A549 (cell line): ENCODE data around the gene BRAT1. TPM values are rescaled to one million over a fixed set of nuclear protein-coding genes. Genes with fewer than 3 reads are reported as not detected.

ENCODE experiments used
- ATAC-seq, 2 experiments: fragments of 200-7000 bp in 1 of 2; fragments of >200 bp in 1 of 2; cut with Nextera tagmentation in 1 of 2; cut with Tn5 transposase in 1 of 2; 3 replicates each; pipeline versions ENCODE4 v1.8.0 to v1.9.1; 2018 to 2020; ENCODE audit warnings: mild to moderate bottlenecking in 1 of 2, moderate library complexity in 1 of 2
- CTCF ChIA-PET: fragments of 300-600 bp; sonication (Branson Sonifier 250); formaldehyde crosslinking; extraction: SDS; loops from one replicate; lab custom pipeline; 2021; ENCODE audit warnings: antibody characterized with exemption, inconsistent platforms; lab: Yijun Ruan, JAX
- POLR2A ChIA-PET: fragments of 350-600 bp; formaldehyde crosslinking; extraction: SDS; loops from one replicate; lab custom pipeline; 2021; ENCODE audit warnings: antibody characterized with exemption, inconsistent platforms; lab: Yijun Ruan, JAX
- DNase-seq, 2 experiments: peaks; one replicate each; pipeline versions ENCODE4 v3.0.0 to v3.0.0-alpha.2; 2011 to 2016; ENCODE audit warnings: low read depth in 1 of 2, low spot score in 1 of 2
- FAIRE-seq: peaks from 2 replicates; lab custom pipeline; 2011; peaks lifted over from hg19 to GRCh38; lab: Jason Lieb, UNC
- H3K27ac ChIP-seq, 2 experiments: fragments of >200 bp; sonication (Bioruptor Twin); formaldehyde crosslinking; 3 replicates each; pipeline ENCODE4 v1.5.1; 2016 to 2017
- H3K4me1 ChIP-seq: fragments of >200 bp; sonication (Bioruptor Twin); formaldehyde crosslinking; 3 replicates; pipeline ENCODE4 v1.6.1; 2016
- H3K4me2 ChIP-seq: fragments of >200 bp; sonication (Bioruptor Twin); formaldehyde crosslinking; 3 replicates; pipeline ENCODE4 v1.6.1; 2016
- H3K4me3 ChIP-seq: fragments of >200 bp; sonication (Bioruptor Twin); formaldehyde crosslinking; 3 replicates; pipeline ENCODE4 v1.5.1; 2016
- H3K9me3 ChIP-seq: fragments of >200 bp; sonication (Bioruptor Twin); formaldehyde crosslinking; 3 replicates; pipeline ENCODE4 v1.6.1; 2016
- BCL3 ChIP-seq: fragments of >200 bp; sonication (Bioruptor Twin); formaldehyde crosslinking; IDR thresholded peaks from 3 replicates; pipeline ENCODE4 v1.6.1; 2016
- BHLHE40 ChIP-seq: IDR thresholded peaks from 2 replicates; pipeline ENCODE4 v1.6.1; 2012; ENCODE audit warnings: low read depth, low read length, inconsistent platforms
- E2F6 ChIP-seq: IDR thresholded peaks from 2 replicates; pipeline ENCODE4 v1.6.1; 2012; ENCODE audit warnings: low read depth, borderline replicate concordance
- EHF ChIP-seq: fragments of 250-450 bp; sonication (Bioruptor Pico); IDR thresholded peaks from 2 replicates; pipeline ENCODE4 v1.5.0; 2020; ENCODE audit warnings: mild to moderate bottlenecking
- EP300 ChIP-seq, 2 experiments: fragments of >200 bp; sonication (Bioruptor Twin); formaldehyde crosslinking; IDR thresholded peaks; 2 replicates in 1 of 2; 3 replicates in 1 of 2; pipeline ENCODE4 v1.6.1; 2016 to 2017
- FOXS1 ChIP-seq: fragments of 250-450 bp; sonication (Bioruptor Pico); IDR thresholded peaks from 2 replicates; pipeline ENCODE4 v1.5.0; 2020; ENCODE audit warnings: mild to moderate bottlenecking, moderate library complexity
- HDAC2 ChIP-seq: fragments of 200-600 bp; sonication (generic); IDR thresholded peaks from 2 replicates; pipeline ENCODE4 v1.6.1; 2016
- JUN ChIP-seq, 2 experiments: fragments of >200 bp; sonication (Bioruptor Twin); formaldehyde crosslinking; IDR thresholded peaks; 2 replicates in 1 of 2; 3 replicates in 1 of 2; pipeline ENCODE4 v1.6.1; 2016 to 2017
- JUNB ChIP-seq: fragments of >200 bp; sonication (Bioruptor Twin); formaldehyde crosslinking; IDR thresholded peaks from 2 replicates; pipeline ENCODE4 v1.6.1; 2016
- MAX ChIP-seq: IDR thresholded peaks from 2 replicates; pipeline ENCODE4 v1.6.1; 2012
- MYC ChIP-seq: IDR thresholded peaks from 2 replicates; pipeline ENCODE4 v1.6.1; 2012; ENCODE audit warnings: mild to moderate bottlenecking, inconsistent platforms, low read length, improper control_type of control experiment, borderline replicate concordance
- POLR2A ChIP-seq: IDR thresholded peaks from 2 replicates; pipeline ENCODE4 v1.6.1; 2012; ENCODE audit warnings: mild to moderate bottlenecking, low read length
- RFX5 ChIP-seq: fragments of 450-650 bp; IDR thresholded peaks from 2 replicates; pipeline ENCODE4 v1.7.1; 2014; ENCODE audit warnings: antibody characterized with exemption, mild to moderate bottlenecking, moderate library complexity
- SREBF2 ChIP-seq: fragments of 450-650 bp; IDR thresholded peaks from 2 replicates; pipeline ENCODE4 v1.6.1; 2014; ENCODE audit warnings: mild to moderate bottlenecking, moderate library complexity
- TP53 ChIP-seq: fragments of 250-450 bp; sonication (Bioruptor Pico); IDR thresholded peaks from 2 replicates; pipeline ENCODE4 v1.5.0; 2021; ENCODE audit warnings: mild to moderate bottlenecking, moderate library complexity
- USF2 ChIP-seq: fragments of 450-650 bp; IDR thresholded peaks from 2 replicates; pipeline ENCODE4 v1.6.1; 2014; ENCODE audit warnings: antibody characterized with exemption
- WGBS: methylation state at CpG from one replicate; pipeline ENCODE4 v1.1.6; 2017; ENCODE audit errors: missing lambda C conversion rate; 5-methylcytosine and 5-hydroxymethylcytosine counted together
- polyA plus RNA-seq, 4 experiments: library from polyadenylated mRNA; depleted of rRNA in 3 of 4; stranded (reverse); fragments of >200 nt; fragmentation: RNase III in 1 of 4; extraction: RNeasy Plus Mini Kit Qiagen cat#74134 plus additional on column Dnase treatment in 1 of 4; gene quantifications; 2 replicates in 3 of 4; 3 replicates in 1 of 4; pipeline ENCODE4 v1.2.3, GENCODE V29; 2011 to 2017

Gene BRAT1
- polyA plus RNA-seq, 2 of the 4 experiments (the other 2 are of a cell fraction): 11.9 to 25.6 TPM

GRCh38 chr7:2520761-2521290, 34.5 kb downstream of the BRAT1 start (continued):
- no peak for TF ChIP-seq EHF (CRISPR knock-in tag)
- no peak for TF ChIP-seq HDAC2
- no peak for TF ChIP-seq BCL3
- no peak for TF ChIP-seq SREBF2
- TF ChIP-seq RFX5: no peak

GRCh38 chr7:2520131-2520760, 35.1 kb downstream of the BRAT1 start:
- 9% methylated on average over 9 of the region's 37 CpGs for WGBS
- CTCF ChIA-PET: interaction anchor here (0.7 to 1.4 kb wide), 3 partner anchors 38 to 52 kb away, joined by 3 to 4 read pairs (median 3); partner anchors contain the start of gene IQCE
- Histone ChIP-seq H3K4me3 (peak overlapping the region; percentile 55), H3K27ac (peak overlapping the region; percentile 43 to 95; a peak in 5 of 6 replicates), H3K4me1 (peaks cover 74% of the 10 kb centered on the region), H3K4me2 (peak overlapping the region; percentile 99), H3K9me3 (no peaks in the 10 kb centered on the region)
- peak; percentile 55 to 79 for DNase-seq
- no peak for TF ChIP-seq TP53 (CRISPR knock-in tag)
- TF ChIP-seq BCL3: no peak
- TF ChIP-seq USF2: no peak
- TF ChIP-seq JUNB: no peak
- TF ChIP-seq EP300 (IDR thresholded peaks at IDR 0.05): no peak
- POLR2A ChIA-PET: interaction anchor here (0.7 kb wide), 1 partner anchor 24 kb away, joined by 3 read pairs; no protein-coding TSS in a partner anchor
- ATAC-seq: peak; percentile 39 to 40
- no peak for FAIRE-seq

DNA sequence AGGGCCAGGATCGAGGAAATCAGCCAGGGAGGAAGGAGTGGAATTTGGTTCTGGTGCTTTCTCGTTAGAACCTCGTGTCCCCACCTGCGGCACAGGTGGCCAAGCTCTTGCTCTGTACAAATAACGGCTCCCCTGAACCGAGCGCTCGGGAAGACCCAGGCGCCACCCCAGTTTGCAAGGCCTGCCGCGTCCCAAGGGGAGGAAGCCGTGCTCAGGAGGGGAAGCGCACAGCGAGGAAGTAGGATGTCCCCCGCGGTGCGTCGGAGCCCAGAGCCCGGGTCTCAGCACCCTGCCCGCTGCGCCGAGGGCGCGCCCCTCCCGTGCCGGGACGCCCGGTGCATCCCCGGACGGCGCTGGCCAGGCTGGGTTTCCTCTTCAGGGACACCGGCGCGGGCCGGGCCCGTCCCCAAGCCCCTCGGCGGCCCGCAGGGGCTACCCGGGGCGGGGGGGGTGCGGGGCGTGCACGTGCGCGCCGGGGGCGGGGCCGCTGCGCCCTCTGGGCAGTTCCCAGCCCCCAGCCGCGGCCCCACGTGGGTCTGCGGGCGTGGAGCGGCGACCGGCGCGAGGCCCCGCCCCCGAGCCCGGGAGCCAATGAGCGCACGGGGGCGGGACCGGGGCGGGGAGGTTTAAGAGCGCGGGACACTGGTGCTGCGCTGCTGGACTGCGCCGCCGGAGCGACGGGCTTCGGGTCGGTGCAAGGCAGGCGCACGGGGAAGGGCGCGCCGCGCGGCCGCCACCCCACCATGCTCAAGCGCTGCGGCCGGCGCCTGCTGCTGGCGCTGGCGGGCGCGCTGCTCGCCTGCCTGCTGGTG, 36.0 kb downstream of the BRAT1 start, which contains the start of gene LFNG:
Gene LFNG (plus strand): TSS at position 656 of the 812 bp plus-strand sequence. CDS start 88 bp downstream, at position 744.
- Histone ChIP-seq H3K4me1 (peaks cover 65% of the 10 kb centered on the region), H3K27ac (peak within 1 kb of the TSS; percentile 83 to 95), H3K4me2 (peak within 1 kb of the TSS; percentile 99), H3K4me3 (peak within 1 kb of the TSS; percentile 55), H3K9me3 (no peaks in the 10 kb centered on the region)
- ChIA-PET CTCF (no interaction called here), POLR2A (no interaction called here)
- DNase-seq (peak; percentile 92), FAIRE-seq (no peak), ATAC-seq (peak; percentile 64 to 73)
- TF ChIP-seq EHF (CRISPR knock-in tag) (no peak), BCL3 (peak; percentile 96), POLR2A (peak; percentile 100), MAX (peak; percentile 55; the same call in 1 of the 2 replicates), BHLHE40 (0 out of 2 replicates have a peak, but pooled peaks have one; percentile 7), JUN (IDR thresholded peaks at IDR 0.05) (peak; percentile 30 to 87; a peak in 2 of 5 replicates), E2F6 (0 out of 2 replicates have a peak, but pooled peaks have one; percentile 50), FOXS1 (CRISPR knock-in tag) (no peak), JUNB (no peak), MYC (peak; percentile 46; the same call in 1 of the 2 replicates)
- 10% methylated on average over 28 of the region's 95 CpGs for WGBS
